ENCODE results near the gene GNA12. TPM values are rescaled to one million over a fixed set of nuclear protein-coding genes. Genes with fewer than 3 reads are reported as not detected.
"Not testable (repeated sequence)": the region's sequence is repeated elsewhere in the genome, so short reads cannot be mapped to it uniquely, and the experiment has no call there.

The GNA12 gene
- polyA plus RNA-seq, 1 experiment: 95.3 TPM

DNA sequence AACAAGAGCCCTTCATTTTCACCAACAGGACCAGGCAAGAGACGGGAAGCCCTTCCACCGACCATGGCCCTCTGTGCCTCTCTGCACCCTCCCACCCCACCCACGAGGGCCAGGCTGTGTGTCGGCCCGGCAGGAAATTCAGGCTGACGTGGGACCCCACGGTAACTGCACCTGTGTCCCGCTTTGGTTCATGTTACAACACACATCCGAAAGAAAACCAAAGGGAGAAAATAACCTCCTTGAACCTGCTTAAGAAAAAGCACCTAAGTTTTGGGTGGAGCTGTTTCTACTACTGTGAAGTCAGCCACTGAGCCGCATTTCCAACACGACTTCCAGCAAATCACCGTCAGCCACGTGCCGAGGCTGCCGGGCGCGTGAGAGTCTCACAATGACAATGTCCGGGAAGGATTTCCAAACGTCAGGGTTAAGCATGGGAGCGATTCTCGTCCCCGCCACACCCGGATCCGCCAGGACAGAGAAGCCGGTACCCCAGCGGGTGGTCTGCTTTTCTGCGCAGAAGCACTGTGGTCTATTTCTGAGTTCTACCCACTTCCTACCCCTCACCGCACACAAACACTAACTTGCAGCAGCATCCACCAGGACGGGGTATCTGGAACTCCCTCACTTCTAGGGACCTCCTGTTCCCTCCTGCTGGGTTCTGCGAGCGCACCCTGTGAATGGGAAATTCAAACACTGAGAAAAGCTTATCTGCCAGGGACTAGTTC lies 119.5 kb downstream of the GNA12 start:
- POLR2A ChIA-PET: no interaction called here
- CTCF ChIA-PET: interaction anchor here (1.4 kb wide), 1 partner anchor 10 kb away, joined by 3 read pairs; no protein-coding TSS in a partner anchor

GRCh38 chr7:2724036-2724435 lies 120.1 kb downstream of the GNA12 start:
- H3K36me3 ChIP-seq (ENCODE audit: control insufficient read depth, insufficient read depth, low read length): peaks cover 11% of the 10 kb centered on the region
- H3K27me3 ChIP-seq (ENCODE audit: control insufficient read depth, insufficient read depth, low read length); H3K4me3 ChIP-seq (ENCODE audit: low read depth, low read length); CTCF ChIA-PET; DNase-seq (ENCODE audit: low read depth); POLR2A ChIA-PET: not testable (repeated sequence)

More for the DNA sequence above, 119.5 kb downstream of the GNA12 start:
- Histone ChIP-seq H3K36me3 (ENCODE audit: control insufficient read depth, insufficient read depth, low read length) (peaks cover 11% of the 10 kb centered on the region), H3K27me3 (ENCODE audit: control insufficient read depth, insufficient read depth, low read length) (no peaks in the 10 kb centered on the region), H3K4me3 (ENCODE audit: low read depth, low read length) (no peak overlapping the region)
- no peak for DNase-seq (ENCODE audit: low read depth)
- TF ChIP-seq, protein P1, sequence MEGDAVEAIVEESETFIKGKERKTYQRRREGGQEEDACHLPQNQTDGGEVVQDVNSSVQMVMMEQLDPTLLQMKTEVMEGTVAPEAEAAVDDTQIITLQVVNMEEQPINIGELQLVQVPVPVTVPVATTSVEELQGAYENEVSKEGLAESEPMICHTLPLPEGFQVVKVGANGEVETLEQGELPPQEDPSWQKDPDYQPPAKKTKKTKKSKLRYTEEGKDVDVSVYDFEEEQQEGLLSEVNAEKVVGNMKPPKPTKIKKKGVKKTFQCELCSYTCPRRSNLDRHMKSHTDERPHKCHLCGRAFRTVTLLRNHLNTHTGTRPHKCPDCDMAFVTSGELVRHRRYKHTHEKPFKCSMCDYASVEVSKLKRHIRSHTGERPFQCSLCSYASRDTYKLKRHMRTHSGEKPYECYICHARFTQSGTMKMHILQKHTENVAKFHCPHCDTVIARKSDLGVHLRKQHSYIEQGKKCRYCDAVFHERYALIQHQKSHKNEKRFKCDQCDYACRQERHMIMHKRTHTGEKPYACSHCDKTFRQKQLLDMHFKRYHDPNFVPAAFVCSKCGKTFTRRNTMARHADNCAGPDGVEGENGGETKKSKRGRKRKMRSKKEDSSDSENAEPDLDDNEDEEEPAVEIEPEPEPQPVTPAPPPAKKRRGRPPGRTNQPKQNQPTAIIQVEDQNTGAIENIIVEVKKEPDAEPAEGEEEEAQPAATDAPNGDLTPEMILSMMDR (IDR thresholded peaks at IDR 0.05; ENCODE audit: insufficient read depth, low read depth, low read length): no peak

DNA sequence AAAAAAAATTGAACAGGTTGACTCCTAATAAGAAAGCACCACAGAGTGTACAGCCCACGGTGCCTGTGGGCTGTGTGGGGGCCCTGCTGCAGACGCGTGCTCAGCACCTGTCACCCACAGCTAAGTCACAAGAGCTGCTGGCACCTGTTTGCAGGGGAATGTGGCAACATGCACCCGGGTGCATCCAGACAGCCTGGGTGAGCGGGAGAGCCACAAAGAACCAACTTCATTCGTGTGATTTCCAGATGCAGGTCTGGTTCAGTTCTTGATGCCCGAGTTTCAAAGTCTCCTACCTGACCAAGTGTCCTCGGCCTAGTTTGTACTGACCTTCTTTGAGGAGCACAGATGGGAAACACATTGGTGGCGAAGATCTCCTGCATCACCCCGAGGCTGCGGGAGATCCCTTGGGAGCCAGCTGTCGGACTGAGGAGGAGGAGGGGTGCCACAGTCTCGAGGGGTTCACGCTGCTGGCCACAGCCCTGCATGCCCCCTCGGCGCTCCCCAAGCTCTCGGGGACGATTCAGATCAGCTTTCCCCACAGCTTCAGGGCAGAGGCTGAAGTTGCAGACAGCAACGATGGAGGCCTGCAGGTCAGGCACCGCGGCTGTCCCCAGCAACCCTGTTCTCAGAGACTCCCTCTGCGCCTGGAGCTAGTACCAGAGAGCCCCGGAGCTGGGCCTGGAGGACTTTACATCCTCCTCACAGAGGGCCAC lies 120.8 kb downstream of the GNA12 start:
- Histone ChIP-seq H3K4me3 (ENCODE audit: low read depth, low read length) (no peak overlapping the region), H3K36me3 (ENCODE audit: control insufficient read depth, insufficient read depth, low read length) (peaks cover 13% of the 10 kb centered on the region), H3K27me3 (ENCODE audit: control insufficient read depth, insufficient read depth, low read length) (no peaks in the 10 kb centered on the region)
- TF ChIP-seq, protein P1 (IDR thresholded peaks at IDR 0.05; ENCODE audit: insufficient read depth, low read depth, low read length): no peak
- ChIA-PET POLR2A (no interaction called here), CTCF (interaction anchor here (0.5 kb wide), 1 partner anchor 296 kb away, joined by 3 read pairs; no protein-coding TSS in a partner anchor)
- no peak for DNase-seq (ENCODE audit: low read depth)

DNA sequence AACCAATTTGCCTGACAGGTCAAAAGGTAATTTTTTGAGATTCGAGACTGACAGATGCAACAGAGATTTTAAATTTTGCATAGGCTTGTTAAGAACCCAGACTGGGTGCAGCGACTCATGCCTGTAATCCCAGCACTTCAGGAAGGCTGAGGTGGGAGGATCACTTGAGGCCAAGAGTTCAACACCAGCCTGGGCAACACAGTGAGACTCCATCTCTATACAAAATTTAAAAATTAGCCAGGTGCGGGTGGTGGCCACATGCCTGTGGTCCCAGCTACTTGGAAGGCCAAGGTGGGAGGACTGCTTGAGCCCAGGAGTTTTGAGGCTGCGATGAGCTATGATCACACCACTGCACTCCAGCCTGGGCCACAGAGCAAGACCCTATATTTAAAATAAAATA lies 121.5 kb downstream of the GNA12 start:
- no peak for DNase-seq (ENCODE audit: low read depth)
- no peaks in the 10 kb centered on the region for H3K27me3 ChIP-seq (ENCODE audit: control insufficient read depth, insufficient read depth, low read length)
- ChIA-PET POLR2A (no interaction called here), CTCF (no interaction called here)
- H3K4me3 ChIP-seq (ENCODE audit: low read depth, low read length): no peak overlapping the region
- TF ChIP-seq, protein P1 (IDR thresholded peaks at IDR 0.05; ENCODE audit: insufficient read depth, low read depth, low read length): no peak
- H3K36me3 ChIP-seq (ENCODE audit: control insufficient read depth, insufficient read depth, low read length): peaks cover 15% of the 10 kb centered on the region

DNA sequence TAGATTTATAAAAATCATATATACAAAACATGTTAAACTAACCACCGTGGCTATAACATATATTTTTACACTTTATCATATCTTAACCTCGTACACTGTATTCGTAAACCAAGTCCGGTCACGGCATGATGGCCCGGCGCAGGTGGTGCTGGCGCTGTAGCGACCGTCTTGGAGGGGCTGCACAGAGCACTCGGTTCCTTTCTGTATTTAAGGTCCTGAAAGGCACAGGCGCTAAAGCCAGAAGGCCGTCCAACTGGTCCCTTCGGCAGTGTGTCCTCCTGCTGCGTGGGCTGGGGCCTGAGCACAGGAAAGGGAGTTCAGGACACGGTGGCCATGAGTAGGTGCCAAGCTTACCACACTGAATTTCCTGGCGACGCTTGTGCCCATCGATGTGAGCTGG lies 122.3 kb downstream of the GNA12 start:
- no peaks in the 10 kb centered on the region for H3K27me3 ChIP-seq (ENCODE audit: control insufficient read depth, insufficient read depth, low read length)
- TF ChIP-seq, protein P1 (IDR thresholded peaks at IDR 0.05; ENCODE audit: insufficient read depth, low read depth, low read length): no peak
- ChIA-PET CTCF (interaction anchor here (1.5 kb wide), 1 partner anchor 143 kb away, joined by 3 read pairs; no protein-coding TSS in a partner anchor), POLR2A (no interaction called here)
- no peak overlapping the region for H3K4me3 ChIP-seq (ENCODE audit: low read depth, low read length)
- DNase-seq (ENCODE audit: low read depth): no peak
- peaks cover 15% of the 10 kb centered on the region for H3K36me3 ChIP-seq (ENCODE audit: control insufficient read depth, insufficient read depth, low read length)
